DND-41 (cell line): ENCODE results near the gene OGFOD1.

ENCODE experiments used
- ATAC-seq: fragments of 200-7000 bp; cut with Tn5 transposase; 3 replicates; pipeline ENCODE4 v1.9.1; 2021; ENCODE audit warnings: low read depth; ENCODE audit not compliant: insufficient read depth
- DNase-seq: peaks from one replicate; pipeline ENCODE4 v3.0.0-alpha.2; 2020
- H2AFZ ChIP-seq: 2 replicates; pipeline ENCODE4 v1.6.0; 2012; ENCODE audit warnings: low read depth, low read length
- H3K27ac ChIP-seq: 2 replicates; pipeline ENCODE4 v1.5.1; 2012; ENCODE audit warnings: low read length, inconsistent platforms
- H3K27me3 ChIP-seq: fragments of 200-600 bp; sonication (generic); 2 replicates; pipeline ENCODE4 v1.6.0; 2012; ENCODE audit warnings: low read length, mild to moderate bottlenecking, inconsistent platforms; ENCODE audit not compliant: insufficient read depth, poor library complexity
- H3K36me3 ChIP-seq: 2 replicates; pipeline ENCODE4 v1.5.1; 2012; ENCODE audit warnings: low read length, inconsistent platforms; ENCODE audit not compliant: insufficient read depth
- H3K4me1 ChIP-seq: 2 replicates; pipeline ENCODE4 v1.5.1; 2012; ENCODE audit warnings: mild to moderate bottlenecking, low read length; ENCODE audit not compliant: insufficient read depth
- H3K4me2 ChIP-seq: 2 replicates; pipeline ENCODE4 v1.6.0; 2012; ENCODE audit warnings: mild to moderate bottlenecking, moderate library complexity, low read length, inconsistent platforms; ENCODE audit not compliant: insufficient read depth
- H3K4me3 ChIP-seq, 2 experiments: fragments of 200-600 bp in 1 of 2; shearing (Covaris generic) in 1 of 2; 2 replicates each; pipeline ENCODE4 v1.5.1; 2012 to 2016; ENCODE audit warnings: inconsistent platforms in 2 of 2, low read length in 2 of 2, mild to moderate bottlenecking in 2 of 2, low read depth in 1 of 2, moderate library complexity in 1 of 2
- H3K79me2 ChIP-seq: 2 replicates; pipeline ENCODE4 v1.6.0; 2012; ENCODE audit warnings: low read length, inconsistent platforms; ENCODE audit not compliant: insufficient read depth
- H3K9ac ChIP-seq: 2 replicates; pipeline ENCODE4 v1.6.0; 2012; ENCODE audit warnings: low read depth, mild to moderate bottlenecking, inconsistent platforms, low read length, moderate library complexity
- H3K9me3 ChIP-seq: 2 replicates; pipeline ENCODE4 v1.5.1; 2012; ENCODE audit warnings: low read length, moderate library complexity, mild to moderate bottlenecking, inconsistent platforms; ENCODE audit not compliant: insufficient read depth, severe bottlenecking
- H4K20me1 ChIP-seq: 2 replicates; pipeline ENCODE4 v1.6.0; 2012; ENCODE audit warnings: low read length; ENCODE audit not compliant: insufficient read depth
- CTCF ChIP-seq: IDR thresholded peaks from 2 replicates; pipeline ENCODE4 v1.5.1; 2012; ENCODE audit warnings: borderline replicate concordance, low read length, moderate library complexity, mild to moderate bottlenecking; ENCODE audit not compliant: poor library complexity, severe bottlenecking; ENCODE audit errors: extremely low read depth
- EZH2 ChIP-seq: IDR thresholded peaks from 3 replicates; pipeline ENCODE4 v1.6.1; 2012; ENCODE audit warnings: borderline replicate concordance, low read depth, mild to moderate bottlenecking, moderate library complexity, low read length, inconsistent platforms; ENCODE audit not compliant: severe bottlenecking

OGFOD1 gene

GRCh38 chr16:56505181-56505580 lies 53.8 kb downstream of the OGFOD1 start:
- Histone ChIP-seq H3K4me2 (no peak overlapping the region), H3K27me3 (no peaks in the 10 kb centered on the region), H3K4me3 (no peak overlapping the region), H3K9ac (no peak overlapping the region), H3K27ac (no peak overlapping the region), H3K79me2 (no peaks in the 10 kb centered on the region), H3K36me3 (peaks cover 67% of the 10 kb centered on the region), H3K4me1 (no peaks in the 10 kb centered on the region), H2AFZ (no peak overlapping the region), H3K9me3 (no peaks in the 10 kb centered on the region), H4K20me1 (no peaks in the 10 kb centered on the region)
- DNase-seq (no peak), ATAC-seq (no peak)
- TF ChIP-seq EZH2 (no peak), CTCF (no peak)

GRCh38 chr16:56506941-56507340 lies 55.6 kb downstream of the OGFOD1 start:
- TF ChIP-seq CTCF, result no peak
- no peak for TF ChIP-seq EZH2
- Histone ChIP-seq H3K4me1 (no peaks in the 10 kb centered on the region), H3K79me2 (no peaks in the 10 kb centered on the region), H3K4me2 (no peak overlapping the region), H3K4me3 (no peak overlapping the region), H3K27ac (no peak overlapping the region), H4K20me1 (no peaks in the 10 kb centered on the region), H2AFZ (no peak overlapping the region), H3K27me3 (no peaks in the 10 kb centered on the region), H3K36me3 (peaks cover 65% of the 10 kb centered on the region), H3K9me3 (no peaks in the 10 kb centered on the region), H3K9ac (no peak overlapping the region)
- ATAC-seq, result no peak
- no peak for DNase-seq

GRCh38 chr16:56510544-56510943 lies 59.2 kb downstream of the OGFOD1 start:
- Histone ChIP-seq H2AFZ (no peak overlapping the region), H3K4me1 (no peaks in the 10 kb centered on the region), H3K9me3 (no peaks in the 10 kb centered on the region), H3K27me3 (no peaks in the 10 kb centered on the region), H4K20me1 (no peaks in the 10 kb centered on the region), H3K4me2 (no peak overlapping the region), H3K4me3 (no peak overlapping the region), H3K36me3 (peaks cover 47% of the 10 kb centered on the region), H3K79me2 (no peaks in the 10 kb centered on the region), H3K9ac (no peak overlapping the region), H3K27ac (no peak overlapping the region)
- DNase-seq (no peak), ATAC-seq (no peak)
- no peak for TF ChIP-seq CTCF
- no peak for TF ChIP-seq EZH2

- Histone ChIP-seq H2AFZ (no peak overlapping the region), H3K79me2 (no peaks in the 10 kb centered on the region)
- TF ChIP-seq EZH2, result no peak
- no peak for TF ChIP-seq CTCF
Measured at GRCh38 chr16:56512025-56512424, 60.7 kb downstream of the OGFOD1 start.

More at GRCh38 chr16:56512025-56512424, 60.7 kb downstream of the OGFOD1 start:
- H3K27me3 ChIP-seq, result no peaks in the 10 kb centered on the region
- H3K9me3 ChIP-seq, result no peaks in the 10 kb centered on the region
- H3K4me3 ChIP-seq, result no peak overlapping the region
- H3K9ac ChIP-seq, result no peak overlapping the region
- H3K4me1 ChIP-seq, result no peaks in the 10 kb centered on the region
- ATAC-seq (no peak), DNase-seq (no peak)
- H3K4me2 ChIP-seq, result no peak overlapping the region
- H3K36me3 ChIP-seq, result peaks cover 39% of the 10 kb centered on the region
- no peak overlapping the region for H3K27ac ChIP-seq
- H4K20me1 ChIP-seq, result 0 out of 2 replicates have a peak, but pooled peaks cover 2% of the 10 kb centered on the region
